HL-60/S4 (cell line): ENCODE data around the gene HOXD9.

Source experiments
- in situ Hi-C: fragments of 300-500 bp; cut with MboI; formaldehyde crosslinking; loops from 2 replicates; pipeline ENCODE4 v1.14.3; 2022; ENCODE audit warnings: low sequenced_read_pairs

Gene HOXD9

DNA sequence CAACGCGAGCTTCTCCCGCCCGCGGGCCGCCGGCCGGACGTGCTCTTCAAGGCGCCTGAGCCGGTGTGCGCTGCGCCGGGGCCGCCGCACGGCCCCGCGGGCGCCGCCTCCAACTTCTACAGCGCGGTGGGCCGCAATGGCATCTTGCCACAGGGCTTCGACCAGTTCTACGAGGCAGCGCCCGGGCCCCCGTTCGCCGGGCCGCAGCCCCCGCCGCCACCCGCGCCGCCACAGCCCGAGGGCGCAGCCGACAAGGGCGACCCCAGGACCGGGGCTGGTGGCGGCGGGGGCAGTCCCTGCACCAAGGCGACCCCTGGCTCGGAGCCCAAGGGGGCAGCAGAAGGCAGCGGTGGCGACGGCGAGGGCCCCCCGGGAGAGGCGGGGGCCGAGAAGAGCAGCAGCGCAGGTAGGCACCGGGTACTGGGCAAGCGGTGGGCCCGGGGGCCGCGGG lies 14.8 kb upstream of the HOXD9 start:
- in situ Hi-C loops, result no loop called here

GRCh38 chr2:176109192-176109901 lies 13.2 kb upstream of the HOXD9 start:
- in situ Hi-C loops, result no loop called here

- in situ Hi-C loops, result no loop called here
These were observed 12.6 kb upstream of the HOXD9 start for GRCh38 chr2:176109946-176110345.

DNA sequence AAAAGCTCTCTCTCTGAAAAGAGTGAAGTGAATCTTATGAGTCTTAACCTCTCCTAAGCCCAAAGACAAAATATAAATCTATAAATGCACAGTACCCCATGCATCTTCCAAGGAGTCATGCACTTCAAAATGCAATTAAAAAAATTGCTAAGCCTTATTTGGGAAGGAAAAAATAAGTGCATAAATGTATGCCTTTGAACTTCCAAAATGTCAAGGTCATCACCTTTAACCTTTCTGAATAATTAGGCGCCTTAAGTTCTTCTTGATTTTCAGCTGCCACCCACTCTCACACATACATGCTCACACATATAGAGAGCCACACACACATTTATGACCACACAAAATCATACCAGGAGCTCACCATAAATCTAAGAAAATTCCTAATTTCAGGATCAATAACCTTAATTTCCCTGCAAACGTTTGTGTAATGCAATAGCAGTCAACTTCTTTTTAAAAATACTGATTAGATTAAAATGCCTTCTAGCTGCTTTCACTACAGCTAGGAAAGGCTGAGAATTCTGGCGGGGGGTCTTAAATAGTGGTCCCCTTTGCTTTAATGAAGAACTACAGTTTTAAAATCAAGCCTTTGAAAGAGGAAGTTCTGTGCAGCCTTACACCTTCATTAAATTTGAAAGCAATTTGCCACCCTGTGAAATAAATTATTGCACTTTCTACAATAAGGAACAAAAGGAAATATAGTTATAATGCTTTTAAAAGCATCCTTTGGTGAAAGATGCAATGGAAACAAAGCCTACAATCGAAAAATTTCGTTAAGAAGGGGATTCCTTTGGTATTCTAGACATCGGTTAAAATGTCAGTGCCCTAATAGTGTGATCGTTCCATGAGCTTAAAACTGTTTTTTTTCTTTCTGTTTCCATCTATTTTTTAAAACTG lies 11.9 kb upstream of the HOXD9 start:
- in situ Hi-C loops, result no loop called here

- in situ Hi-C loops, result no loop called here
These were observed 11.2 kb upstream of the HOXD9 start for GRCh38 chr2:176111309-176111663.

DNA sequence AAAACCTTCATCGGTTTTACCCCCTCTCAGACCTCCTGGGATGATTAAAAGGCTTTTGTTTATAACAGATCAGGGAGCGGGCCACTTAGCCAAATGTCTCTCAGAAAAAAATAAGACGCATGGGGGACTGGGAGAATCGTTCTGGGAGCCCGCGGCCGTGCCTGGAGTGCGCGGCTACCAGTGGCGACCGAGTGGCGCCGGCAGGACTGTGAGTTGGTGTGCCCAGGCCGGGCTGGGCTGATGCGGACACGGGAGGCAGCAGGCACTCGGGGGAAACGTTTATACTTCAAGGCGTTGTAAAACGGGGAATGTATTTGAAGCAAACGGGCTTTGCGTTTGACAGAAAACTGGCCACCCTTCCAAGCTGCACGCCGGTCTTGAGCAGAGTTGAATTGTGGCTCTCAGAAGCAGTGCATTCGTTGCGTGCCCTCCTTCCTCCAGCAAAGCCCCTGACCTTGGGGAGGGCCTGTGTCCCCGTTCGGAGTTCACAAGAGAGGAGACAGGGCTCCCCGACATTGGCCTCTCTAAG lies 10.6 kb upstream of the HOXD9 start:
- in situ Hi-C loops, result no loop called here

DNA sequence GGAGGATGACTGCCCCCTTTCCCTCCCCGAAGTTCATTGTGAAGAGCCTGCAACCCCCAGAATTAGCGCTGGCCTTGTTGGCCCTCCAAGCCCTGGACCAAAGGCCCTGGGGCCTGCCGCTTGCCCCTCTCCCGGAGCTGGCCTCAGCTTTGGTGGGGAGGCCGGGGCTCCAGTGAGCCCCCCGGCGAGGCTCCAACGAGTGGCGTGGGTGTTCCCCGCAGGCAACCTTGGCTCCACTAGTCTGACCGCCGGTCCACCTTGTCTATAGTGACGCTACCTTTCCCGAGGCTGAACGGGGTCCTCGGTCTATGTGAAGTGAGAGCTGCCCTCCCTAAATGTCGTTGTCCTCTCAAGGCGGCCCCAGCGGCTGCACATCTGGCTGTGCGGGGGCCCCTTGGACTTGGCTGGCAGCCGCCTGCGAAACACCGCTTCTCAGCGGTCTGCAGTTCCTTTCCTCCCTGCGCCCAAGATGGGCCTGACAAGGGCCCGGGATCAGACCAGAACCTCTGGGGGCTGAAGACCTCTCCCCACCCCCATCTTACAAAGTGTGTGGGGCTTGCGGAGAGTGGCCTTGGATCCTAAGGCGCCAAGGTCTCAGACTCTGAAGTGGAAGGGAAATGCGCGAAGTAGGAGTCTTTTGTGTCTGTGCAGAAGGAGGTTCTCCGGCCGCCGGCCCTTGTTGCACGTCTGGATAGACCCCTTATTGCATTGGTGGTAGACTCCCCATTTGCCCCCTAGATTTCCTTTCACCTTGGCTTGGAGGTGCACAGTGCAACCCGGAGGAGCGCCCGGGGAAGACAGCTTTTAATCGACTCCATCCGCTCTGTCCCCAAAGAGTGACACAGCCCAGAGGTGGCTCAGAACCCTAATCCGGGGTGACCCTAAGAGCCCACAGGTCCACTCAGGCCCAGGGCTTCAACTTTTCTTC lies 9.9 kb upstream of the HOXD9 start:
- in situ Hi-C loops, result no loop called here

GRCh38 chr2:176114120-176114929 lies 8.2 kb upstream of the HOXD9 start:
- in situ Hi-C loops, result no loop called here

DNA sequence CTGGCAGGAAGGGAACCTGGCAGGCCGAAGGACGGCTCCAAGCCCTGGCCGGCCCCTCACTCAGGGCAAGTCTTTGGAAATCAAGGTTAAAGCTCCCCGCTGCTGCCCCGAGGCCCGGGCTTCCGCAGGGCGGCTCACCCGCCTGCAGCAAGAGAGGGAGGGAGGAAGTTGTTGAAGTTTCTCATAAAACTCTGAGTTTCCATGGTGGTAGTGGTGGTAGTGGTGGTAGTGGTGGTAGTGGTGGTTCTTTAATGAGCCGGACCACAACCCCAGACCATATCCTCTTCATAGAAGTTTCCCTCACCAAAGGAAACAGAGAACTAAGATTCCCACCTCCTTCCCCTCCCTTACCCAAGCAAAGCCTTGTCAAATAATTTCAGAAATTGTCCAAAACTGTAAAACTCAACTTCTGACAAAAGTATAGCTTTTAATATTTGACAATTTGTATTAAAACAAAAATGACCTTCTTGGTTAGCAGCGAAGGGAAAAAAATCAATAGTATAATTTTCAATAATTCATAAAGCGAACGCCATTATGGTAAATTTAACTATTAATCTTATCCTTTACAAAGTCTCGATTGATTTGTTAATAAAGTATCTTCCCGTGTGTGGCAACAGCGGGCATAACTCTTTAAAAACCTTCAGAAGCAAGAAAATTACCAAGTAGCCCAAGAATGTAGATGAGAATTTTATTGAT lies 7.4 kb upstream of the HOXD9 start:
- in situ Hi-C loops, result no loop called here

GRCh38 chr2:176115883-176116813 lies 6.4 kb upstream of the HOXD9 start, which contains the start of gene HOXD10:
Gene HOXD10 (plus strand): TSS chr2:176116778. CDS start chr2:176116834, 56 bp downstream.
- in situ Hi-C loops, result no loop called here

GRCh38 chr2:176117162-176117822 lies 5.2 kb upstream of the HOXD9 start:
- in situ Hi-C loops, result no loop called here

DNA sequence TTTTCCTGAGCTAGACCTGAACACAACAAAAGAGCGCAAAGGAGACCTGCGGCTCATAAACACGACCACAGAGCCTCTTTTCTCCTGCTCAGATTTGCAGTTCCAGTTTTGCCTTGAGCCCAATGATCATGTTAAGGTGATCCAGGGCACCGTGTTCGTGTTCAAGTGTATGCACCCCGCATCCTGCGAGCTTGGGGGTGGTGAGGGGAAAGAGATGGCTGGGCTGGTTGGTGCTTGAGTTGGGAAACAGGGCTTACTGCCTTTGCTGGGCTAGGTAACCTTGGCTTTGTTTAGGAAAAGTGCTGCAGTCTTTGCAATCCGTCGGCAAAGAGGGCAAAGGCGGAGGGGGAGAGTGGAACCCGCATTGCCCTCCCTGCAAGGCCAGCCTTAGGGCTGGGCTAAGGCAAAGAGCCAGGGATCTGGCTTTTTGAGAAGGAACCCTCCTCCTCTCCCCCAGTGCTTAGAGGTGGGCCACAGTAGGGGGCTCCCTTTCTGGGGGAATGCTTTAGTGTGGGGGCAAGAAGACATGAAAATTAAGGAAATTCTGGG lies 4.6 kb upstream of the HOXD9 start:
- in situ Hi-C loops, result no loop called here

DNA sequence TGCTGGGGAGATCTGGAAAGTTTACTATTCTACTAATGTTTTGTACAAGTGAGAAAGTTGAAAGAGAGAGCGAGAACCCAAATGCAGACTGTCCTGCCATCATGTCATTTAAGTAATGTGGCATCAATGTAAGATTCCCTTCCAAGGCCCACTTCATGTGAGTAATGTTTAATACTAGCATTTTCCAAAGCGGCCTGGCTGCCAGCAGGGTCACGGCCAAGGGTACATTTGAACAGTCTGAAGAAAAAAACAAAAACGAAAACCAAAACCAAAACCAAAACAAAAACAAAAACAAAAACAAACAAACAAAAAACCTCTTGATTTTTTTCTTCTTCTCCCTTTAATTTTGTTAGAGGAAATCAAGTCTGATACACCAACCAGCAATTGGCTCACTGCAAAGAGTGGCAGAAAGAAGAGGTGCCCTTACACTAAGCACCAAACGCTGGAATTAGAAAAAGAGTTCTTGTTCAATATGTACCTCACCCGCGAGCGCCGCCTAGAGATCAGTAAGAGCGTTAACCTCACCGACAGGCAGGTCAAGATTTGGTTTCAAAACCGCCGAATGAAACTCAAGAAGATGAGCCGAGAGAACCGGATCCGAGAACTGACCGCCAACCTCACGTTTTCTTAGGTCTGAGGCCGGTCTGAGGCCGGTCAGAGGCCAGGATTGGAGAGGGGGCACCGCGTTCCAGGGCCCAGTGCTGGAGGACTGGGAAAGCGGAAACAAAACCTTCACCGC lies 3.7 kb upstream of the HOXD9 start:
- in situ Hi-C loops, result no loop called here

- in situ Hi-C loops, result loop anchor here (10.0 kb wide), 1 partner anchor 1034 kb away; no protein-coding TSS in a partner anchor
These were observed 1.9 kb upstream of the HOXD9 start for GRCh38 chr2:176120364-176121189.

DNA sequence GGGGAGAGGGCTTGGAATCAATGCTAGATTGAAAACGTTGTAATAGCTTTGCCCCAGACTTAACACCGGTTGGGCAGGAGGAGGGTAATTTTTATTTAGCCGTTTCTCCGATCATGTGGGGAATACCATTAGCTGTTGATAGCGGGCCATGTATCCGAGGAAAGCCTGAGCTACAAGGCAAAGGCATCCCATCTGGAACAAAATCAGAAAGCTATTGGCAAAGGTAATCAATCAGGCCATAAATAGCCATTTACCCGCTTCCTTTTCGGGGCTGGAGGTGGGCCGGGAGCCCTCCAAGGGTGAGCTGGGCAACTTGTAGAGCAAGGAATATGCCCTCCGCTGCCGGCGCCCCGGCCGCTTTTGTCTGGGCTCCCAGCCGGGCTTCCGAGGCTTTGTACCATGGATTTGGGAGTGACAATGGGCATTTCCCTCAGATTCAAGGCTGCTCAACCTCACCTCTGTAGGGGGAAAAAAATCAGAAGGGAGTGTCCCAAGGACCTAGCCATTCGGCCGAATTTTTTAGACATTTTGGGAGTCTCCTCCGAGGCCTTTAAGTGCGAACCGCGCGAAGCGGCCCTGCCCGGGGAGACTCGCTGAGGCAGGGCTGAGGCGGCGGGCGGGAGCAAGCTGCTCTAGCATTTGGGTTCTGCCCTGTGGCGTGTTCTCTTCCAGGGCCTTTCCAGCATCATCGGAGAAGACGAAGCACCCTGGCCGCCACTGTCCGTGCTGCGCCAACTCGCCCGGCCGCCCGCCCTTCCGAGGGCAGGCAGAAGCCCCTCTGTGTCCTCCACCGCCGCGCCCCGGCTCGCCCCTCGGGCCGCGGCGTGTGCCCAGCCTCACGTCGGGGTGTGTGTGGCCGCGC lies 1.1 kb upstream of the HOXD9 start:
- in situ Hi-C loops, result loop anchor here (10.0 kb wide), 1 partner anchor 1033 kb away; no protein-coding TSS in a partner anchor
